KOPT-K1 (cell line): ENCODE results near the gene C6orf118.
A peak's percentile ranks its signal among the peaks of the same experiment; 100 is the strongest.

Experiments
- H3K27ac ChIP-seq: fragments of 200-600 bp; sonication (generic); 2 replicates; pipeline ENCODE4 v1.5.1; 2016; ENCODE audit warnings: antibody characterized with exemption, mild to moderate bottlenecking, low read depth, low read length; ENCODE audit not compliant: poor library complexity, severe bottlenecking
- H3K36me3 ChIP-seq: fragments of 200-600 bp; sonication (generic); 2 replicates; pipeline ENCODE4 v1.5.1; 2017; ENCODE audit warnings: antibody characterized with exemption, mild to moderate bottlenecking, low read length, moderate library complexity; ENCODE audit not compliant: insufficient read depth
- H3K9me3 ChIP-seq: fragments of 200-600 bp; sonication (generic); 2 replicates; pipeline ENCODE4 v1.5.1; 2017; ENCODE audit warnings: antibody characterized with exemption, low read length, mild to moderate bottlenecking; ENCODE audit not compliant: insufficient read depth, poor library complexity, severe bottlenecking

The C6orf118 gene

GRCh38 chr6:165268987-165269386, 40.4 kb downstream of the C6orf118 start:
- Histone ChIP-seq H3K9me3 (peaks cover 4% of the 10 kb centered on the region), H3K36me3 (no peaks in the 10 kb centered on the region), H3K27ac (no peak overlapping the region)

- H3K36me3 ChIP-seq: no peaks in the 10 kb centered on the region
- H3K9me3 ChIP-seq: no peaks in the 10 kb centered on the region
- H3K27ac ChIP-seq: no peak overlapping the region
Measured at GRCh38 chr6:165266621-165267020, 42.8 kb downstream of the C6orf118 start.

GRCh38 chr6:165266191-165266590, 43.2 kb downstream of the C6orf118 start:
- Histone ChIP-seq H3K27ac (no peak overlapping the region), H3K9me3 (no peaks in the 10 kb centered on the region), H3K36me3 (no peaks in the 10 kb centered on the region)

GRCh38 chr6:165260462-165260861, 48.9 kb downstream of the C6orf118 start:
- Histone ChIP-seq H3K27ac (no peak overlapping the region), H3K36me3 (no peaks in the 10 kb centered on the region), H3K9me3 (peaks cover 5% of the 10 kb centered on the region)

GRCh38 chr6:165249808-165250207, 59.6 kb downstream of the C6orf118 start:
- no peak overlapping the region for H3K27ac ChIP-seq
- no peaks in the 10 kb centered on the region for H3K36me3 ChIP-seq
- no peaks in the 10 kb centered on the region for H3K9me3 ChIP-seq

GRCh38 chr6:165245701-165246100, 63.7 kb downstream of the C6orf118 start:
- H3K9me3 ChIP-seq: no peaks in the 10 kb centered on the region
- H3K27ac ChIP-seq: peak overlapping the region; percentile 78
- H3K36me3 ChIP-seq: no peaks in the 10 kb centered on the region

GRCh38 chr6:165245287-165245686, 64.1 kb downstream of the C6orf118 start:
- H3K36me3 ChIP-seq: no peaks in the 10 kb centered on the region
- H3K9me3 ChIP-seq: no peaks in the 10 kb centered on the region
- H3K27ac ChIP-seq: peak overlapping the region; percentile 78

- peak overlapping the region; percentile 78 for H3K27ac ChIP-seq
- no peaks in the 10 kb centered on the region for H3K9me3 ChIP-seq
- H3K36me3 ChIP-seq: no peaks in the 10 kb centered on the region
Measured at GRCh38 chr6:165244524-165245247, 64.7 kb downstream of the C6orf118 start.

- no peaks in the 10 kb centered on the region for H3K9me3 ChIP-seq
- peak overlapping the region; percentile 78 for H3K27ac ChIP-seq
- no peaks in the 10 kb centered on the region for H3K36me3 ChIP-seq
Measured at GRCh38 chr6:165243801-165244200, 65.6 kb downstream of the C6orf118 start.

- no peak overlapping the region for H3K27ac ChIP-seq
- H3K9me3 ChIP-seq: peaks cover 28% of the 10 kb centered on the region
- no peaks in the 10 kb centered on the region for H3K36me3 ChIP-seq
Measured at GRCh38 chr6:165236326-165236725, 73.1 kb downstream of the C6orf118 start.

- H3K36me3 ChIP-seq: no peaks in the 10 kb centered on the region
- peaks cover 28% of the 10 kb centered on the region for H3K9me3 ChIP-seq
- H3K27ac ChIP-seq: peak overlapping the region; percentile 0
Measured at GRCh38 chr6:165232731-165233488, 76.5 kb downstream of the C6orf118 start.

- no peak overlapping the region for H3K27ac ChIP-seq
- peaks cover 19% of the 10 kb centered on the region for H3K9me3 ChIP-seq
- no peaks in the 10 kb centered on the region for H3K36me3 ChIP-seq
Measured at GRCh38 chr6:165231581-165232561, 77.5 kb downstream of the C6orf118 start.

GRCh38 chr6:165231177-165231576, 78.2 kb downstream of the C6orf118 start:
- no peaks in the 10 kb centered on the region for H3K36me3 ChIP-seq

More at GRCh38 chr6:165231177-165231576, 78.2 kb downstream of the C6orf118 start:
- H3K9me3 ChIP-seq: peaks cover 12% of the 10 kb centered on the region
- H3K27ac ChIP-seq: no peak overlapping the region
